PFSK-1 (cell line): Measurements from ENCODE around the gene LGR4.

Source experiments
- FOXP2 ChIP-seq: optimal IDR thresholded peaks from 2 replicates; pipeline ENCODE3; 2011; ENCODE audit warnings: borderline replicate concordance, control low read depth, inconsistent platforms; ENCODE audit not compliant: insufficient read depth; ENCODE audit errors: extremely low read length, extremely low read depth
- POLR2AphosphoS5 ChIP-seq: IDR thresholded peaks from 2 replicates; pipeline ENCODE4 v1.6.1; 2012; ENCODE audit warnings: low read depth, mild to moderate bottlenecking, control low read depth, low read length, moderate library complexity
- SIN3A ChIP-seq: IDR thresholded peaks from 2 replicates; pipeline ENCODE4 v1.6.1; 2012; ENCODE audit warnings: mild to moderate bottlenecking, low read length, moderate library complexity, borderline replicate concordance; ENCODE audit not compliant: insufficient read depth
- TAF1 ChIP-seq: IDR thresholded peaks from 2 replicates; pipeline ENCODE4 v1.6.1; 2012; ENCODE audit warnings: low read length, control low read depth, borderline replicate concordance; ENCODE audit not compliant: insufficient read depth
- TF ChIP-seq, protein P1 (sequence below), 2 experiments: IDR thresholded peaks; 2 replicates each; pipeline versions ENCODE4 v1.6.1 to v1.8.0; 2011 to 2012; ENCODE audit warnings: low read depth in 2 of 2, low read length in 2 of 2, control low read depth in 1 of 2, inconsistent platforms in 1 of 2, mild to moderate bottlenecking in 1 of 2, moderate library complexity in 1 of 2; ENCODE audit not compliant: insufficient read depth in 1 of 2

Gene LGR4

DNA sequence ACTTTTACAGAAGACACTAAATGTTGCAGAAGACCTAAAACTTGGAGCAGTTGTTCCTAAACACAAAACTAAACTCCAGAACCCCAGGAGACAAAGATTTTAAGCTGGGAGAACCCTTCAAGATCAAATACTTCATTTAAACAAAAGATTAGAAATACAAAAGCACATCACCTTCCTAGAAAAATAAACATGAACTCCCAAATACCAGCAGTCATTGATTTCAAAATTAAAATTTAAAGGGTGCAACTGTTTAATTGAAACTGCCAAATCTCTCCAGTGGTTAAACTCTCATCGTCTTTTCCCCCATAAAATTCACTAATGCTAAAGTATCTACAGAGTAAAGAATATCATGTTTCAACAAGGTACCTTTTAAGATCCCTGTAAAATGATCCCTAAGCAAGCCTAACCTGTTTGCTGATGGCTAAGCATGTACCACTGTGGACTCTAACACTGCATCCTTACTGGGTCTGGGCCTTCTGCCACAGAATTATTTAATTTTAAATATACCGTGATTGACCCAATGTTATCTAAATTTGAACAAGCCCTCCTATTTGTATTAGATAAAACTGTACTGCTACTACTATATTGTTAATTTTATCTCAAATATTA is 55.9 kb downstream of the LGR4 start:
- TF ChIP-seq SIN3A = no peak
- TF ChIP-seq, protein P1, sequence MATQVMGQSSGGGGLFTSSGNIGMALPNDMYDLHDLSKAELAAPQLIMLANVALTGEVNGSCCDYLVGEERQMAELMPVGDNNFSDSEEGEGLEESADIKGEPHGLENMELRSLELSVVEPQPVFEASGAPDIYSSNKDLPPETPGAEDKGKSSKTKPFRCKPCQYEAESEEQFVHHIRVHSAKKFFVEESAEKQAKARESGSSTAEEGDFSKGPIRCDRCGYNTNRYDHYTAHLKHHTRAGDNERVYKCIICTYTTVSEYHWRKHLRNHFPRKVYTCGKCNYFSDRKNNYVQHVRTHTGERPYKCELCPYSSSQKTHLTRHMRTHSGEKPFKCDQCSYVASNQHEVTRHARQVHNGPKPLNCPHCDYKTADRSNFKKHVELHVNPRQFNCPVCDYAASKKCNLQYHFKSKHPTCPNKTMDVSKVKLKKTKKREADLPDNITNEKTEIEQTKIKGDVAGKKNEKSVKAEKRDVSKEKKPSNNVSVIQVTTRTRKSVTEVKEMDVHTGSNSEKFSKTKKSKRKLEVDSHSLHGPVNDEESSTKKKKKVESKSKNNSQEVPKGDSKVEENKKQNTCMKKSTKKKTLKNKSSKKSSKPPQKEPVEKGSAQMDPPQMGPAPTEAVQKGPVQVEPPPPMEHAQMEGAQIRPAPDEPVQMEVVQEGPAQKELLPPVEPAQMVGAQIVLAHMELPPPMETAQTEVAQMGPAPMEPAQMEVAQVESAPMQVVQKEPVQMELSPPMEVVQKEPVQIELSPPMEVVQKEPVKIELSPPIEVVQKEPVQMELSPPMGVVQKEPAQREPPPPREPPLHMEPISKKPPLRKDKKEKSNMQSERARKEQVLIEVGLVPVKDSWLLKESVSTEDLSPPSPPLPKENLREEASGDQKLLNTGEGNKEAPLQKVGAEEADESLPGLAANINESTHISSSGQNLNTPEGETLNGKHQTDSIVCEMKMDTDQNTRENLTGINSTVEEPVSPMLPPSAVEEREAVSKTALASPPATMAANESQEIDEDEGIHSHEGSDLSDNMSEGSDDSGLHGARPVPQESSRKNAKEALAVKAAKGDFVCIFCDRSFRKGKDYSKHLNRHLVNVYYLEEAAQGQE (IDR thresholded peaks at IDR 0.05; ENCODE audit: insufficient read depth in 1 of 2, low read depth in 2 of 2, low read length in 2 of 2) = no peak
- no peak for TF ChIP-seq TAF1
- TF ChIP-seq POLR2AphosphoS5 = no peak
- no peak for TF ChIP-seq FOXP2

DNA sequence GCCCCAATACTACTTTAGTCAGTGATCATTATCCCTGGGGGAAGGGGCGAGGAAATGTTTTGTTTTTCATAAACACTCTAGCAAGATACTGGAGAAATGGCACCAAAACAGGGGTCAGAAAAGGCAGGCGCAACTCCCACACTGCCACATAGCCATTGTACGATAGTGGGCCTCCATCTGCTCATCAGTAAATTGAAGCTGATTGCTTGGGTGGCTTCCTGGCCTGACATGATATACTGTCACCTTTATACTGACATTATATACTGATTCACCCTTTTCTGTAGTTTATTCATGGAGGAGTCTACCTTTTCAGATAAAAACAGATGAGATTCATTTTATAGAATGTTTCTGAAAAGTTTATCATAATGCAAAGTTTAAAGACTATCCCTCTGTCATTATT is 57.9 kb downstream of the LGR4 start:
- TF ChIP-seq POLR2AphosphoS5 = no peak
- TF ChIP-seq FOXP2 = no peak
- TF ChIP-seq, protein P1 (IDR thresholded peaks at IDR 0.05; ENCODE audit: insufficient read depth in 1 of 2, low read depth in 2 of 2, low read length in 2 of 2) = no peak
- no peak for TF ChIP-seq TAF1

DNA sequence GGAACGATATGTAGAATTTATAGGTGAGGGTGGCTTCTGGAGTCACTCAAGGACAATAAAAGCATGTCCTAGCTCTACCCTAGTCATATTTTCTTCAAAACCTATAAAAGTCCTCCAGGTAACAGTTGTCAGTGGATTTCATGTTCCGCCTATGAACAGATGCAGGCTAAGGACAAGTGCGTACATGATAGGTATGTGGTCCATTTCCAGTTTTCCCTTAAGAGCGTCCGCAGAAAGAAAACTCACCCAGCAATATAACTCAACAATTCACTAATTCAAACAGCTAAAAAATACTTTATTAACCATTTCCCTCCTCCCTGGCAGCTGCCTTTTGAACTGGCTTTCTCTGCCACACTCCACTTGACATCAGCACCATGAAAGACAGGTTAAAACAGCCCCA is 59.4 kb downstream of the LGR4 start:
- TF ChIP-seq TAF1 = no peak
- TF ChIP-seq SIN3A = no peak
- no peak for TF ChIP-seq POLR2AphosphoS5
- TF ChIP-seq, protein P1 (IDR thresholded peaks at IDR 0.05; ENCODE audit: insufficient read depth in 1 of 2, low read depth in 2 of 2, low read length in 2 of 2) = no peak
- no peak for TF ChIP-seq FOXP2

DNA sequence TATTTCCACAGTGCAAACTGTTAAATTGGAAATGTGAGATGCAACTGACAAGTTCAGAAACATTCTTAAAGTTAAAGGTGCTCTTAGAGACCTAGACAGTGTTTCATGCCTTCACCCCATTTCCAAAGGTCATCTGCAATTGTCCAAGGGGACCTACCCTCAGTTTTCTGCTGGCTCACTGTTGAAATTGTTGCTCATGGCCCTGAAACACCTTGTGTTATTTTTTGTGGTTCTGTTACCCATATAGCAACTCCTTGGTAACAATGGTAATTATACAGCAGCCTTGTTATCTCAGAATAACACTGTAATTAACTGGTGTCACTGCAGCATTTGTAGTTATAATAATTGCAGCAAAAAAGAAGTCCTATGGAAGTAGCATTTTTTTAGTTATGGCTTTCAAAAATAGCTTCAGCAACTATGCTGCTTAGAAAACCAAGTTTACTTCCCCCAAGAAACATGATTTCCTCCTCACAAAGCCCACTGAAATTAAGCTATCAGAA is 60.3 kb downstream of the LGR4 start:
- TF ChIP-seq FOXP2 (no peak), POLR2AphosphoS5 (no peak), TAF1 (no peak), SIN3A (no peak)
- TF ChIP-seq, protein P1 (IDR thresholded peaks at IDR 0.05; ENCODE audit: insufficient read depth in 1 of 2, low read depth in 2 of 2, low read length in 2 of 2) = no peak
